Measurements from ENCODE around the gene HOOK2.
A peak's percentile ranks its signal among the peaks of the same experiment; 100 is the strongest.

HOOK2 gene

DNA sequence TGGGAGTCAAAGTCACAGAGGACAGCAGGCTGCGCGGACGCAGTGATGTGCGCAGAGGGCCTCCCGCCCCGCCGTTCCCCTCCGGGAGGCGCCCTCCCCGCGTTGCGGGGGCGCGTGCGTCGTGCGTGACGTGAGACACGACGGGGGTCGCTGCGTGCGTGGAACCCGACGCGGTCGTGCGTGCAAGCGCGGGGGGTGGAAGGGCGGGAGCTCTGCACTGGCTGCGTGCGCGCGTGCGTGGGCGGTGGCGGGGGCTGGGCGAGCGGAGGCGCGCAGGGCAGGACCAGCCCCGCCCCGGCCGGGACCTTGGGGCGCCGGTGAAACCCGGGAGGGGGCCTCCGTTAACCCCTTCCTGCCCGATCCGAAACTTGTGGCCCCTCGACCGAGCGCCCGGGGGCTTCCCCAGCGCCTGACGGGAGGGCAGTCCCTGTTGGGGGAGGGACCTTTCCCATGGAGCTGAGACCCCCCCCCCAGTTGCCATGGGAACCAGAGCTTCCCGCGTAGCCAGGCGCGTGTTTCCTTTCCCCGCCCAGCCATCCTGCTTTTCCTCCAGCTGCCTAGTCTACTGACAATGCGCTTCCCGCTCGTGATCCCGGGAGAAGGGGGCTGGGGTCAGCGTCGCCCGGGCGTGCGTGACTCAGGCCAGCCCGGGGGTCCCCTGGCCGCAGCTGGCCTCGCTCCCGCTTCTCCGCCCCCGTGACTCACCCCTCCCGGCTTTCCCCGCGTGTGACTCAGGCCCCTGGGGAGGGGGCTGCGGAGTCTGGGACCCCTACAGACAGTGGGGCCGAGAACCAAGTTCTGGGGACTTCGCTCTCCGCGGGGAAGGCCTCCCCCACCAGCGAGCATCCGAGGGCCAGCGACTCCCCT, 7.3 kb upstream of the HOOK2 start:
- peak; percentile 58 for DNase-seq

GRCh38 chr19:12782174-12782423, 6.7 kb upstream of the HOOK2 start:
- no peak for DNase-seq

GRCh38 chr19:12779162-12779993, 4.0 kb upstream of the HOOK2 start:
- no peak for DNase-seq

DNA sequence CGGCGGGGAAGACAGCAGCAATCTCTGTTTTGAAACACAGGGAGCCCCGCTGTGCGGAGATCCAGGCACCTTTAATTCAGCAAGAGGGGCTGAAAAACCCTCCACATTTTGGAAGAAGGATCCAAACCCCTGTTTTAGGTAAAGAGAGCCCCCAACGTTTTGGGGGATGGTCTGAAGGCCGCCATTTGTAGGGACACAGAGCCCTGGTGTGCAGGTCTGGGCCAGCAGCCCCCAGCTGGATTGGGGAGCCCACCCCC, 3.5 kb upstream of the HOOK2 start:
- DNase-seq = no peak

GRCh38 chr19:12778017-12778904, 2.9 kb upstream of the HOOK2 start:
- no peak for DNase-seq

DNA sequence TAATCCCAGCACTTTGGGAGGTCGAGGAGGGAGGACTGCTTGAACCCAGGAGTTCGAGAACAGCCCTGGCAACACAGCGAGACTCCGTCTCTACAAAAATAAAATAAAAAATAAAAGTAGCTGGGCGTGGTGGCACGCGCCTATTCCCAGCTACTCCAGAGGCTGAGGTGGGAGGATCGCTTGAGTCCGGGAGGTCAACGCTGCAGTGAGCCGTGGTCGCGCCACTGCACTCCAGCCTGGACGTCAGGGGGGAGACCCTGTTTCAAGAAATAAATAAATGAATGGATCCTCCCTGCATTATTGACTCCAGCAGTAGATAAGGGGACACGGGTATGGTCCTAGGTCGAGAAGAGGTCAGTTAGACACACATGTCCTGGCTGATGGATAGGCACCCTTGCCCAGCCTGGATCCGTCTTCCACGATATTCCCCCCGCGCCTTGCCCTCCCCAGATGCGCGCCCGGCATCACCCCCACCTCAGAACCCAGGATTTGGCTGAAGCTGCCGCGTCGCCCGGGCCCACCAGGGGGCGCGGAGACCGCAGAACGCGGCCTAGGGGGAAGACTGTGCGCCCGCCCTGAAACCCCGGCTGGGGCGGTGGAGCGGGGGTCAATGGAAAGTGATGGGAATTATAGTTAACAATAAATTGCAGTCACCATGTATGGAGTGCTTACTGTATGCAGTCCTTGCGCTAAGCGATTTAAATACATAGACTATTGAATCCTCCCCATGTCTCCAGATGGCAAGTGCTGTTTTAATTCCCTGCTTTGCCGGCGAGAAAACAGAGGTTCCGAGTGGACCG, 2.1 kb upstream of the HOOK2 start:
- peak; percentile 52 for DNase-seq

DNA sequence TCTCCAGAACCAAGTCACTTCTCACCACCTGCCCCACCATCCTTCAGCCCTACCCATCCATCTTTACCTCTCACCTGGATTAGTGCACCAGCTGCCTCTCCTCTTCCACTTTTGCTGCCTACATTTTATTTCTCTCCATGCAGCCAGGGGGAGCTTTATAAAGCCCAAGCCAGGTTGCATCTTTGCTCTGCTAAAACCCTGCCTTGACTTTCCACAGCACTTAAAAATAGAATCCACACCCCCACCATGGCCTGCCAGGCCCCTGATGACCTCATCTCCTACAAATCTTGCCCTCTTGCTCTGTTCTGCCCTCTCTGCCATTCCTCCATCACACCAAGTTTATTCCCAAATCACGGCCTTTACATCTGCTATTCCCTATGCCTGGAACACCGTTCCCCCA, 1.8 kb downstream of the HOOK2 start:
- DNase-seq = no peak

GRCh38 chr19:12772323-12772722, 3.0 kb downstream of the HOOK2 start:
- no peak for DNase-seq

- DNase-seq = no peak
Observed at GRCh38 chr19:12770922-12771321, 4.4 kb downstream of the HOOK2 start.

DNA sequence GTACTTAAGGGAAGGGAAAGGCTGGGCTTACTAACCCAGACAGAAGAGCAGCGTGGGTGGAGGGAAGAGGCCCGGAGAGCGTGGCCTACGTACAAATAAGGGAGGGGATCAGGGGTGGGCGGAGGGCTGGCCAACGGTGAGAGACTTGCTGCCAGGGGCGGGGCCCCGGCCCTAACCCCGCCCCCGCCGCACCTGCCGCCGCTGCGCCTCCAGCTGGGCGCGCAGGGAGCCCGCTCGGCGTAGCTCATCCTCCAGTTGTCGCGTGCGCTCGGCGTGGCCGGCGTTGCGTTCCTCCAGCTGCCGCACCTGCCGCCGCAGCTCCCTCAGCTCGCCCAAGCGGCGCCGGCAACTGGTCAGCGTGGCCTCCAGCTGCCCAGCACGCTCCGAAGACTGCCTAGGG, 5.7 kb downstream of the HOOK2 start:
- no peak for DNase-seq

GRCh38 chr19:12767666-12768065, 7.7 kb downstream of the HOOK2 start:
- no peak for DNase-seq

DNA sequence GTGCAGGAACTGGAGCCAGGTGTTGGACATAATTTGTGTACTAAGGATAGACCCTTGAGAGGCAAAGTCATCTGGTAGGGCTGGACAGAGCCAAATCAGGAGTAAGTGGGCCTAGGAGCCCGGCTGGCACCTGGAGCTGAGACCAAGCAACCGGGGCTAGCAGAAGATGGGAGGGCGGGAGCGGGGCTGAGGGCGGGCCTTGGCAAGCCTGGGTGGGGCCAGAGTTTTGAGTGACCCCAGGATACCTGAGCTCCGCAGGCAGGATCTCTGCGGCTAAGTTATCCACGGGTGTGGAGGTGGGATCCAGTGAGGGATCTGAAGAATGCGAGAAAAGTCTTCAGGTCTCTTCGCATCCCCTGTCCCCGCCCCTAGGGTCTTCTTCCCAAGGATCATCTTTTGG, 8.2 kb downstream of the HOOK2 start:
- no peak for DNase-seq

DNA sequence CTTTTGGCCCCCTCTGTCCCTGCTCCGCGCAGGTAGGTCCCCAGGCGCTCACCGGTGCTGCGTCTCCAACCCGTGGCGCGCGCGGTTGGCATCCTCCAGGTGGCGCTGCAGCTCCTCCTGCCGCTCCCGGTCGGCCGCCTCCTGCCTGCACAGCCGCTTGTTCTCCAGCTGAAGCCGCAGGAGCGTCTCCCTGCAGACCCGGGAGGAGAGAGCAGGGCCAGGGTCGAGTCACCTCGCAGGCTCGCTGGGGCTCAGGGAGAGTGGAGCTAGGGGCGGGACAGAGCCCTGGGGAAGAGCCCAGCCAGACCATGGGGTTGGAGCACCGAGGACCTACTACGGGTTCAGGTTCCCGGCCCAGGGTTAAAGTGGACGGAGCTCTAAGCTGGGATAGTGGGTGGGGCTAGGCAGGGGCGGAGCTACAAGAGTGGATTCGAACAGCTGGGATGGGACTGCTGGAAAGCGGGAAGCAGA, 9.3 kb downstream of the HOOK2 start:
- DNase-seq = peak; percentile 75

DNA sequence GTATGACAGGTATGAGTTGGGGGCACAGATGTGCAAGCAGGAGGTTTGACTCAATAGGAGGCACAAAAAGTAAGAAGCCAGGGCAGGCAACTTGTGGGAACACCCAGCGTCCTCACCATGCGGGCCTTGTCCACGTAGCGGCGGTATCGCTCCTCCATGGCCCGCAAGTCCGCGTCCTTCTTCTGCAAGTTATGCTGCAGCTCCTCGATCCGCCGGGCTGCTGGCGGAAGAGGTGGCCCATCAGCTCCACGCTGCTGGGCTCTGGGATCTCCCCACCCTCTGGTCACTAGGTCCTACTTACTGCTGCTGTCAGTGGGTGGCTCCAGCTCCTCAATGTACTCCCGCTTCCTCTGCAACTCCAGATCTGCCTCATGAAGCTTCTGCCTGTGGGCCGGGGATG, 10.7 kb downstream of the HOOK2 start:
- no peak for DNase-seq

- DNase-seq = no peak
Observed at GRCh38 chr19:12763100-12763499, 12.3 kb downstream of the HOOK2 start.

DNA sequence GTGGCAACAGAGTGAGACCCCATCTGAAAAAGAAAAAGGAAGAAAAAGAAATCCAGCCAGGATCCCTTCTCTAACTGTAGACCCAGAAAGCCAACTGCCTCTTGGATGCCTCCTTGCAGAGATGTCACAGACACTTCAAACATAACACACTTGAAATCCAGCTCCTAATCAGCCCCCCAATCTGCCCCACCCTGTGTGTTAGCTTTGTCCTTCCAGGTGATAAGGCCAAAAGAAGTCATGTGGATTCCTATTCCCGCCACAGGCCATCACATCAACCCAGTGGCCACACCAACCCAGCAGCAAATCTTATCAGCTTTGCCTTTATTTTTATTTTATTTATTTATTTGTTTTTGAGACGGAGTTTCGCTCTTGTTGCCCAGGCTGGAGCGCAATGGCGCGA, 15.7 kb downstream of the HOOK2 start:
- DNase-seq = no peak

GRCh38 chr19:12757544-12758274, 17.6 kb downstream of the HOOK2 start:
- no peak for DNase-seq

GRCh38 chr19:12756150-12756883, 19.0 kb downstream of the HOOK2 start:
- DNase-seq = no peak

DNA sequence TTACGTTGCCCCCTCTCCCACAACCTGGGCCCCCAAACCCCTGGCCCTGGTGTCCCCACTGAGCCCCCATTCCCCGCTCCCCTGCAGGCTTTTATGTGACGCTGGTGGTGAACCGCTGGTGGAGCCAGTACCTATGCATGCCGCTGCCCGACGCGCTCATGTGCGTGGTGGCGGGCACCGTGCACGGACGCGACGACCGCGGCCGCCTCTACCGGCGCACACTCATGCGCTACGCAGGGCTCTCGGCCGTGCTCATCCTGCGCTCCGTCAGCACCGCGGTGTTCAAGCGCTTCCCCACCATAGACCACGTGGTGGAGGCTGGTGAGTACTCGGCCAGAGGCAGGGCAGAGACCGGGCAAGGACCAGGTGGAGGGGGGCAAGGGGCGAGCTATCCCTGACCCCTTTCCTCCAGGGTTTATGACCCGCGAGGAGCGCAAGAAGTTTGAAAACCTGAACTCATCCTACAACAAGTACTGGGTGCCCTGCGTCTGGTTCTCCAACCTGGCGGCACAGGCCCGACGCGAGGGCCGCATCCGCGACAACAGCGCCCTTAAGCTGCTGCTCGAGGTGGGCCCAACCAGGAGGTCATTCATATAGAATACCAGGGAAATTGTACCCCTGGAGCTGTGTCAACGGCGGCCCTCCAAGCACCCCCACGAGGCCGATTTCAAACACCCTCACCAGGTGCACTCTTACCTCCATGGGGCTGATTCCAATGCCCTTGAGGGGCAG, 20.7 kb downstream of the HOOK2 start:
- DNase-seq = no peak

- no peak for DNase-seq
Observed at GRCh38 chr19:12752056-12752781, 23.1 kb downstream of the HOOK2 start.

Measured in T1000 (cell line).